ENCODE measurements around the gene G6PC3.

DNA sequence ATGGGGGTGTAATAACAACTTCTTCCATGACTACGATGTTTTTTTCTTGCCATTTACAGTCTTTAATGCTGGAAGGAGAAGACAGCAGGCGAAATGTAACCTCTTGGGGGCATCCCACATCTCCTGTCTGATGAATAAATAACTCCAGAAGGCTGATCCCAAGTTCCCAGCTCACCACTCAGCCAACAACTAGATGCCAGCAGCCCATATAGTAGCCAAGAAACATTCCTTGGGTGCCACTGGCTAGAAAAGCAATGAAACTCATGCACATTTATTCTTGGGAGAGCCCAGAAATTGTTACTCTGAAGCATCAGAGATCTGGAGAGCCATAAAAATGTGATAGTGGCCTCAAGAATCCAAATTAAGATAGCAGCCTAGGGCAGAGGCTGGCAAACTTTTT, 33.1 kb upstream of the G6PC3 start:
- TF ChIP-seq, protein P1, sequence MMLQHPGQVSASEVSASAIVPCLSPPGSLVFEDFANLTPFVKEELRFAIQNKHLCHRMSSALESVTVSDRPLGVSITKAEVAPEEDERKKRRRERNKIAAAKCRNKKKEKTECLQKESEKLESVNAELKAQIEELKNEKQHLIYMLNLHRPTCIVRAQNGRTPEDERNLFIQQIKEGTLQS (IDR thresholded peaks at IDR 0.05) = no peak
- TF ChIP-seq, protein P2, sequence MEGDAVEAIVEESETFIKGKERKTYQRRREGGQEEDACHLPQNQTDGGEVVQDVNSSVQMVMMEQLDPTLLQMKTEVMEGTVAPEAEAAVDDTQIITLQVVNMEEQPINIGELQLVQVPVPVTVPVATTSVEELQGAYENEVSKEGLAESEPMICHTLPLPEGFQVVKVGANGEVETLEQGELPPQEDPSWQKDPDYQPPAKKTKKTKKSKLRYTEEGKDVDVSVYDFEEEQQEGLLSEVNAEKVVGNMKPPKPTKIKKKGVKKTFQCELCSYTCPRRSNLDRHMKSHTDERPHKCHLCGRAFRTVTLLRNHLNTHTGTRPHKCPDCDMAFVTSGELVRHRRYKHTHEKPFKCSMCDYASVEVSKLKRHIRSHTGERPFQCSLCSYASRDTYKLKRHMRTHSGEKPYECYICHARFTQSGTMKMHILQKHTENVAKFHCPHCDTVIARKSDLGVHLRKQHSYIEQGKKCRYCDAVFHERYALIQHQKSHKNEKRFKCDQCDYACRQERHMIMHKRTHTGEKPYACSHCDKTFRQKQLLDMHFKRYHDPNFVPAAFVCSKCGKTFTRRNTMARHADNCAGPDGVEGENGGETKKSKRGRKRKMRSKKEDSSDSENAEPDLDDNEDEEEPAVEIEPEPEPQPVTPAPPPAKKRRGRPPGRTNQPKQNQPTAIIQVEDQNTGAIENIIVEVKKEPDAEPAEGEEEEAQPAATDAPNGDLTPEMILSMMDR (IDR thresholded peaks at IDR 0.05; ENCODE audit: low read depth, low read length, missing input control) = no peak
- no peak for TF ChIP-seq YY1 (IDR thresholded peaks at IDR 0.05)
- no peak for TF ChIP-seq RXRA (IDR thresholded peaks at IDR 0.05)
- no peak for TF ChIP-seq HNF4A (conservative IDR thresholded peaks at IDR 0.05)
- no peak for TF ChIP-seq TAF1 (conservative IDR thresholded peaks at IDR 0.05)
- TF ChIP-seq JUND (IDR thresholded peaks at IDR 0.05) = no peak
- TF ChIP-seq, protein P3, sequence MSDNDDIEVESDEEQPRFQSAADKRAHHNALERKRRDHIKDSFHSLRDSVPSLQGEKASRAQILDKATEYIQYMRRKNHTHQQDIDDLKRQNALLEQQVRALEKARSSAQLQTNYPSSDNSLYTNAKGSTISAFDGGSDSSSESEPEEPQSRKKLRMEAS (IDR thresholded peaks at IDR 0.05) = no peak
- TF ChIP-seq SP1 (IDR thresholded peaks at IDR 0.05) = no peak

Measured in liver (tissue), 3 donors.